WTC11 (cell line): Measurements from ENCODE around the gene R3HDML. TPM values are rescaled to one million over a fixed set of nuclear protein-coding genes. Genes with fewer than 3 reads are reported as not detected.

ENCODE experiments used
- ATAC-seq: fragments of 200-7000 bp; cut with Tn5 transposase; 2 replicates; pipeline ENCODE4 v1.10.0; 2021; ENCODE audit warnings: mild to moderate bottlenecking, moderate library complexity
- CTCF ChIA-PET: fragments of 300-600 bp; sonication (Branson Sonifier 250); formaldehyde crosslinking; loops from one replicate; lab custom pipeline; 2021; ENCODE audit warnings: antibody characterized with exemption; lab: Charles Lee
- POLR2A ChIA-PET: fragments of 350-600 bp; sonication (Branson Sonifier 250); formaldehyde crosslinking; loops from one replicate; lab custom pipeline; 2021; ENCODE audit warnings: antibody characterized with exemption; lab: Charles Lee
- DNase-seq: peaks from one replicate; pipeline ENCODE4 v3.0.0; 2021; ENCODE audit warnings: low spot score
- H3K27ac Mint-ChIP-seq: 2 replicates; pipeline ENCODE4 v1.8.0; 2021; ENCODE audit warnings: mixed read lengths
- H3K27me3 Mint-ChIP-seq: 2 replicates; pipeline ENCODE4 v1.8.0; 2021; ENCODE audit warnings: low read depth, mild to moderate bottlenecking, moderate library complexity, mixed read lengths
- H3K36me3 Mint-ChIP-seq: 2 replicates; pipeline ENCODE4 v1.8.0; 2021; ENCODE audit warnings: mixed read lengths
- H3K4me1 Mint-ChIP-seq: 2 replicates; pipeline ENCODE4 v1.8.0; 2022; ENCODE audit warnings: mixed read lengths
- H3K4me3 Mint-ChIP-seq: 2 replicates; pipeline ENCODE4 v1.8.0; 2021; ENCODE audit warnings: mild to moderate bottlenecking, moderate library complexity, mixed read lengths
- H3K9me3 Mint-ChIP-seq: 2 replicates; pipeline ENCODE4 v1.8.0; 2021; ENCODE audit warnings: mixed read lengths
- ATF2 ChIP-seq: sonication (generic); formaldehyde crosslinking; IDR thresholded peaks from 2 replicates; pipeline ENCODE4 v1.8.1; 2022; ENCODE audit warnings: low read depth, missing genetic modification reagents, borderline replicate concordance
- ATF3 ChIP-seq: sonication (generic); formaldehyde crosslinking; conservative IDR thresholded peaks from 2 replicates; pipeline ENCODE4 v1.8.1; 2022; ENCODE audit warnings: mild to moderate bottlenecking, missing genetic modification reagents
- CBFB ChIP-seq: sonication (generic); formaldehyde crosslinking; IDR thresholded peaks from 2 replicates; pipeline ENCODE4 v1.8.1; 2022; ENCODE audit warnings: mild to moderate bottlenecking, low read depth, missing genetic modification reagents
- E2F1 ChIP-seq: sonication (generic); formaldehyde crosslinking; IDR thresholded peaks from 2 replicates; pipeline ENCODE4 v1.8.0; 2022; ENCODE audit warnings: mild to moderate bottlenecking, missing genetic modification reagents
- ERG ChIP-seq: fragments of 250-450 bp; sonication (Bioruptor Pico); IDR thresholded peaks from 2 replicates; pipeline ENCODE4 v1.8.0; 2021; ENCODE audit warnings: mild to moderate bottlenecking
- ETV6 ChIP-seq: sonication (generic); formaldehyde crosslinking; IDR thresholded peaks from 2 replicates; pipeline ENCODE4 v1.8.1; 2022; ENCODE audit warnings: mild to moderate bottlenecking, missing genetic modification reagents
- FOXP1 ChIP-seq: sonication (generic); formaldehyde crosslinking; IDR thresholded peaks from 2 replicates; pipeline ENCODE4 v1.8.0; 2022; ENCODE audit warnings: missing genetic modification reagents, mild to moderate bottlenecking, moderate library complexity, borderline replicate concordance
- FOXP4 ChIP-seq: sonication (generic); formaldehyde crosslinking; IDR thresholded peaks from 2 replicates; pipeline ENCODE4 v1.8.0; 2022; ENCODE audit warnings: mild to moderate bottlenecking, missing genetic modification reagents
- GTF2I ChIP-seq: fragments of 250-450 bp; sonication (Bioruptor Pico); conservative IDR thresholded peaks from 2 replicates; pipeline ENCODE4 v1.4.0; 2021; ENCODE audit warnings: mild to moderate bottlenecking
- HMGA2 ChIP-seq: fragments of 250-450 bp; sonication (Bioruptor Pico); IDR thresholded peaks from 2 replicates; pipeline ENCODE4 v1.4.0; 2021; ENCODE audit warnings: mild to moderate bottlenecking, moderate library complexity
- JUN ChIP-seq: sonication (generic); formaldehyde crosslinking; IDR thresholded peaks from 2 replicates; pipeline ENCODE4 v1.8.0; 2023; ENCODE audit warnings: mild to moderate bottlenecking, missing genetic modification reagents
- KAT7 ChIP-seq: sonication (generic); formaldehyde crosslinking; IDR thresholded peaks from 2 replicates; pipeline ENCODE4 v1.8.1; 2023; ENCODE audit warnings: missing genetic modification reagents, mild to moderate bottlenecking, borderline replicate concordance
- PRRX2 ChIP-seq: fragments of 250-450 bp; sonication (Bioruptor Pico); IDR thresholded peaks from 2 replicates; pipeline ENCODE4 v1.8.0; 2021; ENCODE audit warnings: mild to moderate bottlenecking
- RORB ChIP-seq: fragments of 250-450 bp; sonication (Bioruptor Pico); IDR thresholded peaks from 2 replicates; pipeline ENCODE4 v1.9.0; 2021; ENCODE audit warnings: mild to moderate bottlenecking
- SP1 ChIP-seq: sonication (generic); formaldehyde crosslinking; conservative IDR thresholded peaks from 2 replicates; pipeline ENCODE4 v1.8.1; 2022; ENCODE audit warnings: missing genetic modification reagents
- TCF7 ChIP-seq: sonication (generic); formaldehyde crosslinking; IDR thresholded peaks from 2 replicates; pipeline ENCODE4 v1.8.0; 2022; ENCODE audit warnings: mild to moderate bottlenecking, low read depth, missing genetic modification reagents, moderate library complexity
- TP53 ChIP-seq: sonication (generic); formaldehyde crosslinking; IDR thresholded peaks from 2 replicates; pipeline ENCODE4 v1.8.1; 2023; ENCODE audit warnings: mild to moderate bottlenecking, missing genetic modification reagents
- USF2 ChIP-seq: sonication (generic); formaldehyde crosslinking; IDR thresholded peaks from 2 replicates; pipeline ENCODE4 v1.8.1; 2023; ENCODE audit warnings: mild to moderate bottlenecking, missing genetic modification reagents, moderate library complexity
- ZNF121 ChIP-seq: sonication (generic); formaldehyde crosslinking; IDR thresholded peaks from 2 replicates; pipeline ENCODE4 v1.8.0; 2023; ENCODE audit warnings: missing genetic modification reagents
- ZNF232 ChIP-seq: sonication (generic); formaldehyde crosslinking; IDR thresholded peaks from 2 replicates; pipeline ENCODE4 v1.8.0; 2022; ENCODE audit warnings: mild to moderate bottlenecking, missing genetic modification reagents
- ZNF317 ChIP-seq: sonication (generic); formaldehyde crosslinking; IDR thresholded peaks from 2 replicates; pipeline ENCODE4 v1.8.1; 2023; ENCODE audit warnings: low read depth, mild to moderate bottlenecking, moderate library complexity, missing genetic modification reagents, borderline replicate concordance
- ZNF423 ChIP-seq: fragments of 250-450 bp; sonication (Bioruptor Pico); IDR thresholded peaks from 2 replicates; pipeline ENCODE4 v2.1.2; 2022; ENCODE audit warnings: mild to moderate bottlenecking, moderate library complexity
- total RNA-seq: library from RNA; stranded (reverse); gene quantifications from 3 replicates; pipeline ENCODE4 v1.2.3, GENCODE V29; 2021

Gene R3HDML
- total RNA-seq, 1 experiment from 2014 or later = not detected

- CTCF ChIA-PET = interaction anchor here (0.6 to 1.6 kb wide), 5 partner anchors 10 to 181 kb away, joined by 3 to 5 read pairs (median 4); no protein-coding TSS in a partner anchor
- POLR2A ChIA-PET = no interaction called here
These were observed 61.5 kb downstream of the R3HDML start for GRCh38 chr20:44398335-44398734.

GRCh38 chr20:44399446-44399845 is 62.6 kb downstream of the R3HDML start:
- no peaks in the 10 kb centered on the region for H3K36me3 Mint-ChIP-seq
- CTCF ChIA-PET = interaction anchor here (1.1 to 1.6 kb wide), 2 partner anchors 10 to 11 kb away, joined by 3 to 5 read pairs; no protein-coding TSS in a partner anchor
- H3K4me3 Mint-ChIP-seq = no peak overlapping the region
- POLR2A ChIA-PET = no interaction called here
- no peaks in the 10 kb centered on the region for H3K27me3 Mint-ChIP-seq
- no peak for TF ChIP-seq SP1 (CRISPR knock-in tag)
- no peak for TF ChIP-seq FOXP4
- H3K4me1 Mint-ChIP-seq = no peaks in the 10 kb centered on the region
- peaks cover 3% of the 10 kb centered on the region for H3K9me3 Mint-ChIP-seq
- DNase-seq (no peak), ATAC-seq (no peak)
- peak overlapping the region; percentile 14; the same call in 1 of the 2 replicates for H3K27ac Mint-ChIP-seq

More at GRCh38 chr20:44398335-44398734, 61.5 kb downstream of the R3HDML start:
- ATAC-seq (no peak), DNase-seq (no peak)
- no peaks in the 10 kb centered on the region for H3K36me3 Mint-ChIP-seq
- TF ChIP-seq ZNF121 (CRISPR knock-in tag) = no peak
- no peak for TF ChIP-seq TP53
- TF ChIP-seq KAT7 (CRISPR knock-in tag) = no peak
- no peak for TF ChIP-seq GTF2I (CRISPR knock-in tag)
- no peak for TF ChIP-seq E2F1 (CRISPR knock-in tag)
- TF ChIP-seq CBFB (CRISPR knock-in tag) = no peak
- TF ChIP-seq ATF3 = no peak
- no peak for TF ChIP-seq ZNF232 (CRISPR knock-in tag)
- no peak for TF ChIP-seq JUN (CRISPR knock-in tag)
- no peak for TF ChIP-seq TCF7 (CRISPR knock-in tag)
- no peak for TF ChIP-seq HMGA2 (CRISPR knock-in tag)
- no peak for TF ChIP-seq RORB (CRISPR knock-in tag)
- no peak for TF ChIP-seq ZNF423 (CRISPR knock-in tag)
- no peak for TF ChIP-seq PRRX2 (CRISPR knock-in tag)
- no peak for TF ChIP-seq ERG
- TF ChIP-seq ETV6 (CRISPR knock-in tag) = no peak
- no peak for TF ChIP-seq ZNF317 (CRISPR knock-in tag)
- no peak for TF ChIP-seq FOXP1 (CRISPR knock-in tag)
- no peak for TF ChIP-seq ATF2
- no peak for TF ChIP-seq USF2 (CRISPR knock-in tag)
- H3K4me3 Mint-ChIP-seq = no peak overlapping the region
- H3K4me1 Mint-ChIP-seq = no peaks in the 10 kb centered on the region
- H3K9me3 Mint-ChIP-seq = no peaks in the 10 kb centered on the region
- no peaks in the 10 kb centered on the region for H3K27me3 Mint-ChIP-seq
- no peak overlapping the region for H3K27ac Mint-ChIP-seq
